Upper lobe of left lung (tissue), 6 donors: ENCODE measurements around the gene DTNB. TPM values are rescaled to one million over a fixed set of nuclear protein-coding genes. Genes with fewer than 3 reads are reported as not detected.

ENCODE experiments used
- ATAC-seq, 2 donors: fragments of 200-7000 bp; cut with Tn5 transposase; one replicate each; pipeline ENCODE4 v1.9.1; 2022; ENCODE audit warnings: mild to moderate bottlenecking in 2 of 2, moderate library complexity in 2 of 2; ENCODE audit not compliant: low FRiP score in 2 of 2
- DNase-seq, 2 donors: peaks; one replicate each; pipeline ENCODE4 v3.0.0-alpha.2; 2019 to 2020
- H3K27ac ChIP-seq, 4 donors: fragments of 200-600 bp; sonication (generic); one replicate each; pipeline ENCODE4 v1.5.1; 2016 to 2019
- H3K27me3 ChIP-seq, 4 donors: fragments of 200-600 bp; sonication (generic); one replicate each; pipeline ENCODE4 v1.5.1; 2017 to 2019
- H3K36me3 ChIP-seq, 4 donors: fragments of 200-600 bp; sonication (generic); one replicate each; pipeline ENCODE4 v1.5.1; 2016 to 2019
- H3K4me1 ChIP-seq, 4 donors: fragments of 200-600 bp; sonication (generic); one replicate each; pipeline ENCODE4 v1.5.1; 2018 to 2019
- H3K4me3 ChIP-seq, 4 donors: fragments of 200-600 bp; sonication (generic); one replicate each; pipeline ENCODE4 v1.5.1; 2017 to 2019; ENCODE audit warnings: mild to moderate bottlenecking in 2 of 4, moderate library complexity in 1 of 4
- H3K9me3 ChIP-seq, 4 donors: fragments of 200-600 bp; sonication (generic); one replicate each; pipeline ENCODE4 v1.5.1; 2018 to 2019
- EP300 ChIP-seq, 4 donors: sonication (generic); formaldehyde crosslinking; IDR thresholded peaks; one replicate each; pipeline ENCODE4 v1.5.1; 2017; ENCODE audit warnings: antibody characterized with exemption in 4 of 4, control low read depth in 2 of 4
- POLR2A ChIP-seq, 4 donors: fragments of 450-650 bp; IDR thresholded peaks; one replicate each; pipeline ENCODE4 v1.5.1; 2016 to 2017; ENCODE audit warnings: antibody characterized with exemption in 4 of 4, mild to moderate bottlenecking in 2 of 4
- POLR2AphosphoS5 ChIP-seq, 2 donors: sonication (generic); formaldehyde crosslinking; IDR thresholded peaks; one replicate each; pipeline ENCODE4 v1.5.1; 2017; ENCODE audit warnings: antibody characterized with exemption in 2 of 2
- WGBS, 2 donors: methylation state at CpG; one replicate each; pipeline ENCODE4 v1.1.5; 2017 to 2018; 5-methylcytosine and 5-hydroxymethylcytosine counted together
- total RNA-seq, 6 donors: library from RNA; depleted of rRNA in 4 of 6; stranded (reverse); fragments of >200 nt in 4 of 6; gene quantifications; one replicate each; pipeline versions ENCODE4 v1.1.0 to v1.2.1, GENCODE V29; 2016 to 2021
- TF ChIP-seq, protein P1 (sequence below), 6 experiments: fragments of 450-650 bp in 4 of 6; fragments of 200-600 bp in 2 of 6; sonication (generic) in 2 of 6; IDR thresholded peaks; one replicate each; pipeline ENCODE4 v1.5.1; 2016 to 2019; ENCODE audit warnings: antibody characterized with exemption in 6 of 6
- donor health status: DM: no; HTN: no; CAD: no; lungs with moderate emphysema.
- donor health status: DM: no; HTN: yes; CAD: no; lungs with severe emphysema.

The DTNB gene
- total RNA-seq, 6 donors from 2014 or later, result 19.3 to 59.7 (median 25.6) TPM

- no peak overlapping the region for H3K4me3 ChIP-seq
- TF ChIP-seq, protein P1, sequence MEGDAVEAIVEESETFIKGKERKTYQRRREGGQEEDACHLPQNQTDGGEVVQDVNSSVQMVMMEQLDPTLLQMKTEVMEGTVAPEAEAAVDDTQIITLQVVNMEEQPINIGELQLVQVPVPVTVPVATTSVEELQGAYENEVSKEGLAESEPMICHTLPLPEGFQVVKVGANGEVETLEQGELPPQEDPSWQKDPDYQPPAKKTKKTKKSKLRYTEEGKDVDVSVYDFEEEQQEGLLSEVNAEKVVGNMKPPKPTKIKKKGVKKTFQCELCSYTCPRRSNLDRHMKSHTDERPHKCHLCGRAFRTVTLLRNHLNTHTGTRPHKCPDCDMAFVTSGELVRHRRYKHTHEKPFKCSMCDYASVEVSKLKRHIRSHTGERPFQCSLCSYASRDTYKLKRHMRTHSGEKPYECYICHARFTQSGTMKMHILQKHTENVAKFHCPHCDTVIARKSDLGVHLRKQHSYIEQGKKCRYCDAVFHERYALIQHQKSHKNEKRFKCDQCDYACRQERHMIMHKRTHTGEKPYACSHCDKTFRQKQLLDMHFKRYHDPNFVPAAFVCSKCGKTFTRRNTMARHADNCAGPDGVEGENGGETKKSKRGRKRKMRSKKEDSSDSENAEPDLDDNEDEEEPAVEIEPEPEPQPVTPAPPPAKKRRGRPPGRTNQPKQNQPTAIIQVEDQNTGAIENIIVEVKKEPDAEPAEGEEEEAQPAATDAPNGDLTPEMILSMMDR (IDR thresholded peaks at IDR 0.05), result no peak
- TF ChIP-seq POLR2AphosphoS5 (IDR thresholded peaks at IDR 0.05) (no peak), POLR2A (IDR thresholded peaks at IDR 0.05) (no peak)
- WGBS, 2 donors, result 89 to 94% methylated on average over 17 to 19 of the region's 19 CpGs
- peak in 1 of 2 donors; percentile 35 for DNase-seq
- no peaks in the 10 kb centered on the region for H3K4me1 ChIP-seq
- no peak overlapping the region for H3K27ac ChIP-seq
- H3K36me3 ChIP-seq, result peaks cover 0 to 5% (median 2%) of the 10 kb centered on the region in 4 donors
- no peaks in the 10 kb centered on the region for H3K9me3 ChIP-seq
- no peak for ATAC-seq
- no peaks in the 10 kb centered on the region for H3K27me3 ChIP-seq
These were observed 286.2 kb downstream of the DTNB start for GRCh38 chr2:25386971-25387875.

DNA sequence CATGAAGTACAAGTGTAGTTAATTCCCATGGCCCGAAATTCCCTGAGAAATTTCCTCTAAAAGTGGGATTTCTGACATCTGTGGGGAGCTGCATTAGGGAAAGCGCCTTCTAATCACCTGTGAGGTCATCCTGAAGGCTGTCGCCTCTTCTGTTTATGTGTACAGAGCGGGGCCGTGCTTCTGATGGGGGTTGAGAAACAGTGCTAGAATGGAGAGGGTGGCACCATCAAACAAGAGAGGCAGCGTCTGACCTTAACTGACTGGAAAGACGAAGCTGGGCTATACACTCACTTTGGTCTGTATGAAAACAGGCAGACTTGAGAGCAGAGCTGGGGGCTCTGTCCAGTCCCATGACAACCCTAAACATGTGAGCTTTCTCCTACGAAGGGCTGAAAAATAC is 287.5 kb downstream of the DTNB start:
- WGBS, 2 donors, result 87 to 89% methylated on average over 8 of the region's 8 CpGs
- no peaks in the 10 kb centered on the region for H3K4me1 ChIP-seq
- H3K9me3 ChIP-seq, result no peaks in the 10 kb centered on the region
- H3K27ac ChIP-seq, result no peak overlapping the region
- DNase-seq (no peak), ATAC-seq (no peak)
- no peak overlapping the region for H3K4me3 ChIP-seq
- TF ChIP-seq POLR2A (IDR thresholded peaks at IDR 0.05) (no peak), EP300 (IDR thresholded peaks at IDR 0.05) (no peak), POLR2AphosphoS5 (IDR thresholded peaks at IDR 0.05) (no peak)
- TF ChIP-seq, protein P1 (IDR thresholded peaks at IDR 0.05), result no peak
- H3K27me3 ChIP-seq, result no peaks in the 10 kb centered on the region
- peaks cover 0 to 5% (median 2%) of the 10 kb centered on the region in 4 donors for H3K36me3 ChIP-seq

- Histone ChIP-seq H3K9me3 (no peaks in the 10 kb centered on the region), H3K27ac (no peak overlapping the region), H3K4me3 (no peak overlapping the region), H3K36me3 (peaks cover 0 to 5% (median 2%) of the 10 kb centered on the region in 4 donors), H3K4me1 (no peaks in the 10 kb centered on the region), H3K27me3 (no peaks in the 10 kb centered on the region)
- DNase-seq (no peak), ATAC-seq (no peak)
- no peak for TF ChIP-seq EP300 (IDR thresholded peaks at IDR 0.05)
- WGBS, 2 donors, result 94 to 98% methylated on average over 8 to 9 of the region's 9 CpGs
These were observed 289.6 kb downstream of the DTNB start for GRCh38 chr2:25383806-25384205.

DNA sequence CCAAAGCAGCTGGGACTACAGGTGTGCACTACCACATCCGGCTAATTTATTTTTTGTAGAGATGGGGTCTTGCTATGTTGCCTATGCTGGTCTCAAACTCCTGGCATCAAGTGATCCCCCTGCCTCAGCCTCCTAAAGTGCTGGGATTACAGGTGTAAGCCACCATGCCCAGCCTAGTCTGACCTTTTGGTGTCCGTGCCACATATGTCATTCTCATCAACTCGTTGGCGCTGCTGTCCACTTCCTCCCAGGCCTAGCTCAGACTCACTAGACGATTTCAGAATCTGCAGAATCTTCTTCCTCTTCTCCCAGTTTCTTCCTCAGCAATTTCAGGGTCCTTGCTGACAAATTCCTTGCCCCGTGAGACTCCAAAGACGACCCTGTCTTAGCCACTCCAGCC is 291.9 kb downstream of the DTNB start:
- Histone ChIP-seq H3K36me3 (no peaks in the 10 kb centered on the region), H3K27me3 (no peaks in the 10 kb centered on the region), H3K4me3 (no peak overlapping the region), H3K4me1 (peaks cover 11 to 18% (median 11%) of the 10 kb centered on the region in 4 donors), H3K27ac (no peak overlapping the region), H3K9me3 (no peaks in the 10 kb centered on the region)
- TF ChIP-seq, protein P1 (IDR thresholded peaks at IDR 0.05), result no peak
- TF ChIP-seq EP300 (IDR thresholded peaks at IDR 0.05) (no peak), POLR2A (IDR thresholded peaks at IDR 0.05) (no peak), POLR2AphosphoS5 (IDR thresholded peaks at IDR 0.05) (no peak)
- WGBS, 2 donors, result 71 to 76% methylated on average over 7 of the region's 7 CpGs
- DNase-seq, result no peak
- no peak for ATAC-seq

- peaks cover 14 to 19% (median 15%) of the 10 kb centered on the region in 4 donors for H3K4me1 ChIP-seq
- H3K36me3 ChIP-seq, result no peaks in the 10 kb centered on the region
- ATAC-seq (no peak), DNase-seq (peak in 1 of 2 donors; percentile 48)
- TF ChIP-seq POLR2A (IDR thresholded peaks at IDR 0.05) (no peak), POLR2AphosphoS5 (IDR thresholded peaks at IDR 0.05) (no peak), EP300 (IDR thresholded peaks at IDR 0.05) (no peak)
- TF ChIP-seq, protein P1 (IDR thresholded peaks at IDR 0.05), result no peak
- H3K27ac ChIP-seq, result no peak overlapping the region
- 85 to 89% methylated on average over 12 of the region's 12 CpGs for WGBS, 2 donors
- no peaks in the 10 kb centered on the region for H3K27me3 ChIP-seq
- no peaks in the 10 kb centered on the region for H3K9me3 ChIP-seq
- H3K4me3 ChIP-seq, result no peak overlapping the region
These were observed 292.6 kb downstream of the DTNB start for GRCh38 chr2:25380586-25381375.
